ENCODE data around the gene SORBS1.
"Not testable (repeated sequence)": the region's sequence is repeated elsewhere in the genome, so short reads cannot be mapped to it uniquely, and the experiment has no call there.

The SORBS1 gene

DNA sequence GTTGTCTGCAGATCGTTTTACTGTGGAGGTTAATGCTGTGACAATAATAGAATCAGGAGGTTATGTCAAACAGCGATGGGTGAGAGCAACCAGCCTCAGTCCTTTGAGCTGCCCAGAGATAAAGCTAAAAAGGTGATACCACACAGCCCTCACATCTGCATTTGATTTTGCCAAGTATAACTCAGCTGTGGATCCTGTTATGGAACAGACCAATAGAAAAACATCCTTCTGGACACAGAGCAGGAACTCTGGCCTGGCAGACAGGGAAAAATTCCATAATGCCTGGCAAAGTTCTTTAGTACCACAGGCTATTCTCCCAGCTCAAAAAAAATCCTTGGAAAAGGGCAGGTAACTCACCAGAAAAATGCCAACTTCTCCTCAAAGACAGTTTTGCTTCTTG lies 183.2 kb downstream of the SORBS1 start:
- no peak for DNase-seq

- no peak for DNase-seq
Observed at GRCh38 chr10:95375418-95375817, 185.8 kb downstream of the SORBS1 start.

DNA sequence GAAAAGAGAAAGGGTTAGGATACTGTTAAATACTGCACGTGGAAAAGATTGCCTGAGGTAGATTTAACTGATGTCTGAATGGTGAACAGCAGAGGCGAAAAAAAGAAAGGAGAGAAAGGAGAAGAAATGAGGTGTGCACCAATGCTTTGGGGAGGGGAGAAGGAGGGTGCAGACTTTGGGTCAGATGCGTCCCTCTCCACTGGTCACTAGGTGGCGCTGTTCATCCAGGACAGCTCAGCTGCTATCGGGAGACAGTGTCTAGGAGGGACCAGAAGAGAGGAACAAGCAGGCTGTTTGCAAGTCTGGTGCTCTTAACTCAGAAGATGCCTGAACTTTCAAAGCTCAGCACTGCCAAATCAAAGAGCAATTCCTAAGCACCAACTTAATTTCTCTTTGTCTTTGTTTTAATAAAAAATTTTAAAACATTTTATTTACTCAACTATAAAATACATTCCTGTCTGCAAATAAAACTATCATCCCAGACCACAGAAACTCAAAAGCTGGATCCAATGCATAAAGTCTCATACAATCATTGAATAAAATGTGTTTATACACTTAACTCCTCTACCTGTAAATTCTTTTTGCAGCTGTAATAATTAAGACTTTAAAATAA lies 186.5 kb downstream of the SORBS1 start:
- DNase-seq = peak; percentile 76

GRCh38 chr10:95373660-95374059 lies 187.5 kb downstream of the SORBS1 start:
- DNase-seq = no peak

DNA sequence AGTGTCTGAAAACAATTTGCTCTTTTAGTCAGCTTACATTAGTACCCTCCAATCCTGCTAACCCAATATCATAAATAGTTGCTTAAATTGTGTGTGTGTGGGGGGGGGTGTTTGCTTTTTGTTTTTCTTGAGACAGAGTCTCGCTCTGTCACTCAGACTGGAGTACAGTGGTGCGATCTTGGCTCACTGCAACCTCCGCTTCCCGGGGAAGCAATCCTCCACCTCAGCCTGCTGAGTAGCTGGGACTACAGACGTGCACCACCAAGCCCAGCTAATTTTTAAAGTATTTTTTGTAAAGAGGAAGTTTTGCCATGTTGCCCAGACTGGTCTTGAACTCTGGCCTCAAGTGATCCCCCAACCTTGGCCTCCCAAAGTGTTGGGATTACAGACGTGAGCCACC lies 196.8 kb downstream of the SORBS1 start:
- no peak for DNase-seq

DNA sequence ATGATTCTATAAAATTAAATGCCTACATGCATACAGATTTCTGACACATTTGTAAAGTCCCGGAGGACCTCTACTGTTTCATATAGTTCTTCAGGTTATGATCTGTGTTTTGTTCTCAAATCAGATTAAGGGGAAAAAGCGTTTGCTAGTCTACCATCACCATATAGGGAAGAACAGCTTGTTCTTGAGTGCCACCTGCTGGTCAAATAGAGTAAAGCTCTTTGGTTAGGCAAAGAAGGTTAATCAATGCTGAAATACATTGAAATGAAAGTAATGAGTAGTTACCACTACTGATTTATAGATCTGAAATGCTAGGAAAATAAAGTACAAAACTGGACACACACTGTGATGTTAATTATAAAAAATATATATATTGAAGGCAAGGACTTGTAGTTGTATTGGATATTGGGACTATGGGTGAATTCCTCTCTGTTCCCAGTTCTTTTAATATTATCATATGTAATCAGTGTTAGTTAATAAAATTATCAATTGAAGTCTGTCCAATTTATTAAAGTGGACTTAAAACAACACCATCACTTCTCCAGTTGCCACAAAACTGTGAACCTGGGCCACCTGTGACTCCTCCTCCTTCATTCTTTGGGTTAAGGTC lies 197.8 kb downstream of the SORBS1 start:
- DNase-seq = peak; percentile 64

- peak; percentile 32 for DNase-seq
Observed at GRCh38 chr10:95360122-95360714, 201.0 kb downstream of the SORBS1 start.

GRCh38 chr10:95359466-95359865 lies 201.7 kb downstream of the SORBS1 start:
- DNase-seq = no peak

GRCh38 chr10:95356190-95356955 lies 204.8 kb downstream of the SORBS1 start:
- DNase-seq = no peak

GRCh38 chr10:95355301-95355700 lies 205.9 kb downstream of the SORBS1 start:
- DNase-seq = peak; percentile 92

DNA sequence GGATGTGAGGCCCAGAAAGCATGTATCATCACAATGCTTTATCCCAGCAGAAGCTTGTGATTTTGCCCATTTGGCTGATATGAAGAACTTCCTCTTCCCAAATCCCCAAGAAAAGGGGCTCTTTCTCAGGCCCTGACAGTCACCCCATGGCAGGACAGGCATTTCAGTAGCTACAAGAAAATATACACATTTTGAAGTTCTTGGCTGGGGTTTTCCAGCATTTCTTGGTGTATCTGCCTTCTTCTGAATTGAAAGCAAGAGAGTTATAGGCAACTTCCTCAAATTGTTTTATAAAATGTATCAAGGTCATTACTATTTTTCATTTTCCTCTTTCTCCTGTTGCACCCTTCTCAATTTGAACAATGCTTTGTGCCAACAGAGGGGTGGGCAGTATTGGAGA lies 207.1 kb downstream of the SORBS1 start:
- DNase-seq = no peak

- DNase-seq = no peak
Observed at GRCh38 chr10:95353123-95353522, 208.0 kb downstream of the SORBS1 start.

DNA sequence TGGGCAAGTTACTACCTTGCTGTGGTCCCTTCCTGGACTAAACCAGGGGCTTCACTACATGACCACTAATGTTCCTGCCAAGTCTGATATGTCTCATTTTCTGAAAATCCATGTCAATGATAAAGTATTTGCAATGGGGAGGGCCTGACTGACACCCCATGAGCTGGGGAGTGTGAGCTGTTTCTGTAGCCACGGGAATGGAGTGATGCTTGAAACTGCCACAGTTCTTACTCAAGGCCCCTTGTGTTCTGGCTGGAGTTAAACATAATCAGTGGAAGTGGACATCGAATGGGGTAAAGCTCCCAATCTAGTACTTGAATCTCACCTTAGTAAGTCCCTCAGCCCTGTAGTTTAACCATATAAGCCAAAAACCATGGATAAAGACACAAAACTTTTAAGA lies 208.5 kb downstream of the SORBS1 start:
- no peak for DNase-seq

DNA sequence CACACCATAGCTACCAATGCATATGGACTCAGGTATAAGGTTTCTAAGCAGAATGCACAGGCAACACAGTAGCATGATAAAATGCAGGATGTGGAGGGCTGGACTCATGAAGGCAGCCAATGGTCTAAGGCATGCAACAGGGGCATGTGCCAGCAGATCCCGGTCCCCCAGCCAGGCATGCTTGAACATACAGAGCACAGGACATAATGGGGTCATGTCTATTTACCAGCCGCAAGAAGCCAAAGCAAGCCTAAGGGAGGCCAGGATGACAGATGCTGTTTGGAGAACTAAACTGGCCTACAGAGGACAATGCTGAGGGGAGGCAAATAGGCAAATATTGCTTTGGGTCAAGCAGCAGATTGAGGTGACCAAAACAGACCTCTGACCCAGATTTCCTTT lies 210.3 kb downstream of the SORBS1 start:
- DNase-seq = peak; percentile 76

GRCh38 chr10:95350219-95350829 lies 210.8 kb downstream of the SORBS1 start:
- DNase-seq = no peak

DNA sequence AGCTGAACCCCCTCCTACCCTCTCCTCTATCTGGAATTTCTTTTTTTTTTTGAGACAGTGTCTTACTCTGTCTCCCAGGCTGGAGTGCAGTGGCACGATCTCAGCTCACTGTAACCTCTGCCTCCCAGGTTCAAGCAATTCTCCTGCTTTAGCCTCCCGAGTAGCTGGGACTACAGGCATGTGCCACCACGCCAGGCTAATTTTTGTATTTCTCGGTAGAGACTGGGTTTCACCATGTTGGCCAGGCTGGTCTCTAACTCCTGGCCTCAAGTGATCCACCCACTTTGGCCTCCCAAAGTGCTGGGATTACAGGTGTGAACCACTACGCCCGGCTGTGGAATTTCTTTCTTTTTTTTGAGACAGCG lies 213.8 kb downstream of the SORBS1 start:
- not testable (repeated sequence) for DNase-seq

GRCh38 chr10:95346715-95347401 lies 214.3 kb downstream of the SORBS1 start:
- no peak for DNase-seq

GRCh38 chr10:95343573-95343972 lies 217.6 kb downstream of the SORBS1 start:
- no peak for DNase-seq

GRCh38 chr10:95341716-95342130 lies 219.4 kb downstream of the SORBS1 start:
- no peak for DNase-seq

- DNase-seq = peak; percentile 41
Observed at GRCh38 chr10:95339863-95340262, 221.3 kb downstream of the SORBS1 start.

- no peak for DNase-seq
Observed at GRCh38 chr10:95337423-95338160, 223.6 kb downstream of the SORBS1 start.

GRCh38 chr10:95336702-95337101 lies 224.5 kb downstream of the SORBS1 start:
- DNase-seq = no peak

All from NCI-H69 (cell line).